A549 (cell line): ENCODE data around the gene SMTNL2. TPM values are rescaled to one million over a fixed set of nuclear protein-coding genes. Genes with fewer than 3 reads are reported as not detected.

Source experiments
- ATAC-seq, 2 experiments: fragments of 200-7000 bp in 1 of 2; fragments of >200 bp in 1 of 2; cut with Nextera tagmentation in 1 of 2; cut with Tn5 transposase in 1 of 2; 3 replicates each; pipeline versions ENCODE4 v1.8.0 to v1.9.1; 2018 to 2020; ENCODE audit warnings: mild to moderate bottlenecking in 1 of 2, moderate library complexity in 1 of 2
- CTCF ChIA-PET: fragments of 300-600 bp; sonication (Branson Sonifier 250); formaldehyde crosslinking; extraction: SDS; loops from one replicate; lab custom pipeline; 2021; ENCODE audit warnings: antibody characterized with exemption, inconsistent platforms; lab: Yijun Ruan, JAX
- POLR2A ChIA-PET: fragments of 350-600 bp; formaldehyde crosslinking; extraction: SDS; loops from one replicate; lab custom pipeline; 2021; ENCODE audit warnings: antibody characterized with exemption, inconsistent platforms; lab: Yijun Ruan, JAX
- DNase-seq, 2 experiments: peaks; one replicate each; pipeline versions ENCODE4 v3.0.0 to v3.0.0-alpha.2; 2011 to 2016; ENCODE audit warnings: low read depth in 1 of 2, low spot score in 1 of 2
- FAIRE-seq: peaks from 2 replicates; lab custom pipeline; 2011; peaks lifted over from hg19 to GRCh38; lab: Jason Lieb, UNC
- H3K27ac ChIP-seq, 2 experiments: fragments of >200 bp; sonication (Bioruptor Twin); formaldehyde crosslinking; 3 replicates each; pipeline ENCODE4 v1.5.1; 2016 to 2017
- H3K4me1 ChIP-seq: fragments of >200 bp; sonication (Bioruptor Twin); formaldehyde crosslinking; 3 replicates; pipeline ENCODE4 v1.6.1; 2016
- H3K4me2 ChIP-seq: fragments of >200 bp; sonication (Bioruptor Twin); formaldehyde crosslinking; 3 replicates; pipeline ENCODE4 v1.6.1; 2016
- H3K4me3 ChIP-seq: fragments of >200 bp; sonication (Bioruptor Twin); formaldehyde crosslinking; 3 replicates; pipeline ENCODE4 v1.5.1; 2016
- H3K9me3 ChIP-seq: fragments of >200 bp; sonication (Bioruptor Twin); formaldehyde crosslinking; 3 replicates; pipeline ENCODE4 v1.6.1; 2016
- BHLHE40 ChIP-seq: IDR thresholded peaks from 2 replicates; pipeline ENCODE4 v1.6.1; 2012; ENCODE audit warnings: low read depth, low read length, inconsistent platforms
- CBX2 ChIP-seq: fragments of 200-600 bp; sonication (generic); IDR thresholded peaks from 2 replicates; pipeline ENCODE4 v1.6.1; 2016; ENCODE audit warnings: low read depth, mild to moderate bottlenecking, borderline replicate concordance
- CEBPB ChIP-seq, 2 experiments: fragments of >200 bp in 1 of 2; sonication (Bioruptor Twin) in 1 of 2; formaldehyde crosslinking in 1 of 2; IDR thresholded peaks; 2 replicates each; pipeline ENCODE4 v1.6.1; 2012 to 2016
- CHD4 ChIP-seq: fragments of 200-600 bp; sonication (generic); IDR thresholded peaks from 2 replicates; pipeline ENCODE4 v1.6.1; 2016; ENCODE audit warnings: antibody characterized with exemption, mild to moderate bottlenecking, borderline replicate concordance
- HOXB5 ChIP-seq: fragments of 250-450 bp; sonication (Bioruptor Pico); IDR thresholded peaks from 2 replicates; pipeline ENCODE4 v1.5.0; 2020; ENCODE audit warnings: mild to moderate bottlenecking, moderate library complexity
- JUN ChIP-seq, 2 experiments: fragments of >200 bp; sonication (Bioruptor Twin); formaldehyde crosslinking; IDR thresholded peaks; 2 replicates in 1 of 2; 3 replicates in 1 of 2; pipeline ENCODE4 v1.6.1; 2016 to 2017
- KDM5A ChIP-seq: fragments of 200-600 bp; sonication (generic); IDR thresholded peaks from 2 replicates; pipeline ENCODE4 v1.6.1; 2016; ENCODE audit warnings: antibody characterized with exemption, mild to moderate bottlenecking
- NPAS2 ChIP-seq: fragments of 250-450 bp; sonication (Bioruptor Pico); IDR thresholded peaks from 2 replicates; pipeline ENCODE4 v1.8.0; 2022; ENCODE audit warnings: mild to moderate bottlenecking, moderate library complexity, borderline replicate concordance
- PHF8 ChIP-seq: fragments of 200-600 bp; sonication (generic); IDR thresholded peaks from 2 replicates; pipeline ENCODE4 v1.6.1; 2016; ENCODE audit warnings: low read depth, mild to moderate bottlenecking, antibody characterized with exemption, moderate library complexity, borderline replicate concordance
- POLR2AphosphoS2 ChIP-seq: conservative IDR thresholded peaks from 2 replicates; pipeline ENCODE4 v1.6.1; 2012; ENCODE audit warnings: low read length, improper control_type of control experiment, inconsistent platforms
- SMC3 ChIP-seq: fragments of >200 bp; sonication (Bioruptor Twin); formaldehyde crosslinking; IDR thresholded peaks from 3 replicates; pipeline ENCODE4 v1.6.1; 2018; ENCODE audit warnings: inconsistent platforms
- WGBS: methylation state at CpG from one replicate; pipeline ENCODE4 v1.1.6; 2017; ENCODE audit errors: missing lambda C conversion rate; 5-methylcytosine and 5-hydroxymethylcytosine counted together
- polyA plus RNA-seq, 4 experiments: library from polyadenylated mRNA; depleted of rRNA in 3 of 4; stranded (reverse); fragments of >200 nt; fragmentation: RNase III in 1 of 4; extraction: RNeasy Plus Mini Kit Qiagen cat#74134 plus additional on column Dnase treatment in 1 of 4; gene quantifications; 2 replicates in 3 of 4; 3 replicates in 1 of 4; pipeline ENCODE4 v1.2.3, GENCODE V29; 2011 to 2017
- TF ChIP-seq, protein P1 (sequence below): fragments of >200 bp; sonication (Bioruptor Twin); formaldehyde crosslinking; IDR thresholded peaks from 3 replicates; pipeline ENCODE4 v1.5.1; 2016
- TF ChIP-seq, protein P2 (sequence below): fragments of 450-650 bp; IDR thresholded peaks from 2 replicates; pipeline ENCODE4 v1.6.1; 2014; ENCODE audit warnings: antibody characterized with exemption
- TF ChIP-seq, protein P3 (sequence below): IDR thresholded peaks from 2 replicates; pipeline ENCODE4 v1.6.1; 2012

Gene SMTNL2
- polyA plus RNA-seq, 2 of the 4 experiments (the other 2 are of a cell fraction), result 0.05 to 0.06 TPM

DNA sequence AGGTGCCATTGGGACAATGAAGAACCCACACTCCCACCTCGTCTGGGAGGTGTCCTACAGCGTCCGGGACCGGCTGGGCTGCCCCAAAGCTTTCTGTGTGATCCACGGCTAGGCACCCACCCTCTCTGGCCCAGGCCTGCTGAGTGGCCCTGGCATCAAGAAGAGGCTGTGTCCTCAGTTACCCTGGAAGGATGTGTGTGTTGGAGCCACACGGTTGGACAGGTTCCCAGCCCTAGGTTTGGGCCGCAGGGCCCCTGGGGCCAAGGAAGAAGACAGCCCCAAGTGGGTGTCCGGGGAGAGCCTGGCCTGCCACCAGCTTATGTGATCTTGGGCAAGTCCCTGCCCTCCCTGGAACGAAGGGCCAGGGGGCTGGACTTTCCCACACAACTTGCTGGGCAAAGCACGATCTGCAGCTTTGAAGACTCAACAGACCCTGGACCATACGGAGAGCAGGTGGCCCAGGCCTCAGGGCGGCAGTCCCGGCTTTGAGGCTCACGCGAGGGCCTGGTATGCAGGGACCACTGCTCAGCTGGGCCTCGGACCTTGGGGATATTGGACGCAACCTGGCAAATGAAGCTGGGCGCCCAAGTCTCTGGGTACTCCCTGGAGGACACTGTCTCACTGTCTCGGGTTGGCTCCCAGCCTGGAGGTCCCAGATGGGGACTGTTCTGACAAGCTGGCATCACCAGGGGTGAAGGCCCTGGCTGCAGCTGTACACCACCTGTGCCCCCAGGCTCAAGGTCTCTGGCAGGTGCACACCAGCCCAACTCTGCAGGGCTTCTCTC is 46.7 kb upstream of the SMTNL2 start:
- 84% methylated on average over 11 of the region's 19 CpGs for WGBS
- Histone ChIP-seq H3K4me2 (no peak overlapping the region), H3K4me3 (no peak overlapping the region), H3K27ac (no peak overlapping the region), H3K4me1 (peaks cover 20% of the 10 kb centered on the region), H3K9me3 (no peaks in the 10 kb centered on the region)
- TF ChIP-seq, protein P1, sequence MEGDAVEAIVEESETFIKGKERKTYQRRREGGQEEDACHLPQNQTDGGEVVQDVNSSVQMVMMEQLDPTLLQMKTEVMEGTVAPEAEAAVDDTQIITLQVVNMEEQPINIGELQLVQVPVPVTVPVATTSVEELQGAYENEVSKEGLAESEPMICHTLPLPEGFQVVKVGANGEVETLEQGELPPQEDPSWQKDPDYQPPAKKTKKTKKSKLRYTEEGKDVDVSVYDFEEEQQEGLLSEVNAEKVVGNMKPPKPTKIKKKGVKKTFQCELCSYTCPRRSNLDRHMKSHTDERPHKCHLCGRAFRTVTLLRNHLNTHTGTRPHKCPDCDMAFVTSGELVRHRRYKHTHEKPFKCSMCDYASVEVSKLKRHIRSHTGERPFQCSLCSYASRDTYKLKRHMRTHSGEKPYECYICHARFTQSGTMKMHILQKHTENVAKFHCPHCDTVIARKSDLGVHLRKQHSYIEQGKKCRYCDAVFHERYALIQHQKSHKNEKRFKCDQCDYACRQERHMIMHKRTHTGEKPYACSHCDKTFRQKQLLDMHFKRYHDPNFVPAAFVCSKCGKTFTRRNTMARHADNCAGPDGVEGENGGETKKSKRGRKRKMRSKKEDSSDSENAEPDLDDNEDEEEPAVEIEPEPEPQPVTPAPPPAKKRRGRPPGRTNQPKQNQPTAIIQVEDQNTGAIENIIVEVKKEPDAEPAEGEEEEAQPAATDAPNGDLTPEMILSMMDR, result no peak
- TF ChIP-seq HOXB5 (CRISPR knock-in tag) (no peak), JUN (IDR thresholded peaks at IDR 0.05) (0 out of 5 replicates have a peak, but pooled peaks of 1 of the 2 experiments have one; percentile 9), SMC3 (no peak), PHF8 (no peak), KDM5A (no peak), POLR2AphosphoS2 (no peak)
- TF ChIP-seq, protein P2, sequence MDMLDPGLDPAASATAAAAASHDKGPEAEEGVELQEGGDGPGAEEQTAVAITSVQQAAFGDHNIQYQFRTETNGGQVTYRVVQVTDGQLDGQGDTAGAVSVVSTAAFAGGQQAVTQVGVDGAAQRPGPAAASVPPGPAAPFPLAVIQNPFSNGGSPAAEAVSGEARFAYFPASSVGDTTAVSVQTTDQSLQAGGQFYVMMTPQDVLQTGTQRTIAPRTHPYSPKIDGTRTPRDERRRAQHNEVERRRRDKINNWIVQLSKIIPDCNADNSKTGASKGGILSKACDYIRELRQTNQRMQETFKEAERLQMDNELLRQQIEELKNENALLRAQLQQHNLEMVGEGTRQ, result no peak
- ChIA-PET POLR2A (interaction anchor here (1.3 to 2.1 kb wide), 2 partner anchors 9 to 18 kb away, joined by 3 to 8 read pairs; partner anchors contain the start of gene MYBBP1A), CTCF (interaction anchor here (0.7 to 3.6 kb wide), 8 partner anchors 11 to 120 kb away, joined by 3 to 25 read pairs (median 4); no protein-coding TSS in a partner anchor)
- FAIRE-seq (no peak), ATAC-seq (no peak), DNase-seq (no peak)

DNA sequence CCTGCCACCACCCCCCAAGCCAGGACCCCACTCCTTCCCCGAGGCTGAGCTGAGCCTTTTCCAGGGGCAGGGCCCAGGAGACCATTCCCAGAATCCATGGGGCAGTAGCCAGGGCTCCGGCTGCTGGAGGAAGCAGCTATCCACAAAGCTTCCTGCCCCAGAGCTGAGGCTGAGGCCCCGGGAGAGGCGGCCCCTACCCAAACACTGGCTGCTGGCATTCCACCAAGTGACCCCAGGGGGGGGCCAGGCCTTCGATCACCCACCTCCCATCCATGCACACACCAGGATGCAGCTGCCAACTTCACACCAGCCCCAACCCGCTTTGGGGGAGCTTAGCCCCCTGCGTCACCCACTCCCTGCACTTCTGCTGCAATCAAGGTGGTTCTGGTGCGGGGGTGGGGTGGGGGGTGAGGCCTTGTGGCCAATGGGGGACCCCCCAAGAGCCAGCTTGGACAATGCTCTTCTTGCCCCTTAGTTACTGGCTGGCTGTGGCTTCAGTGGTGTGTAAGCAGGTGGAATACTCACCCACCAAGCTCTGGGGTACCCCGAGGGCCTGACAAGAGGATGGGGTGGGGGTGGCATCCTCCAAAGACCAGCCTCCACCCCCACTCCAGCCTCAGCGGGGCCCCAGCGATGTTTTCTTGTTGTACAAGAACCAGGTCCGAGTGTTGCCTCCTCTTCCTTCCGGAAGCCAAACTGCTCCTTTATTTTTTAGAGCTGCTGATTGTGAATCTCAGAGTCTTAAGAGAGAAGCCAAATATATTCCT is 45.9 kb upstream of the SMTNL2 start:
- Histone ChIP-seq H3K9me3 (no peaks in the 10 kb centered on the region), H3K4me1 (peaks cover 19% of the 10 kb centered on the region), H3K4me2 (no peak overlapping the region), H3K4me3 (no peak overlapping the region), H3K27ac (no peak overlapping the region)
- CTCF ChIA-PET, result interaction anchor here (0.7 to 3.6 kb wide), 7 partner anchors 12 to 121 kb away, joined by 3 to 25 read pairs (median 4); no protein-coding TSS in a partner anchor
- WGBS, result 90% methylated on average over 11 of the region's 13 CpGs
- ATAC-seq (no peak), FAIRE-seq (no peak), DNase-seq (no peak)
- TF ChIP-seq CBX2 (no peak), NPAS2 (CRISPR knock-in tag) (no peak), BHLHE40 (no peak), CEBPB (IDR thresholded peaks at IDR 0.05) (no peak), CHD4 (no peak)
- TF ChIP-seq, protein P1, result no peak
- TF ChIP-seq, protein P3, sequence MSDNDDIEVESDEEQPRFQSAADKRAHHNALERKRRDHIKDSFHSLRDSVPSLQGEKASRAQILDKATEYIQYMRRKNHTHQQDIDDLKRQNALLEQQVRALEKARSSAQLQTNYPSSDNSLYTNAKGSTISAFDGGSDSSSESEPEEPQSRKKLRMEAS, result no peak
- POLR2A ChIA-PET, result interaction anchor here (2.1 kb wide), 1 partner anchor 17 kb away, joined by 8 read pairs; the partner anchor contains the start of gene MYBBP1A
